Measurements from ENCODE around the gene RIMS4.

RIMS4 gene

GRCh38 chr20:44742304-44743079 is 67.9 kb downstream of the RIMS4 start:
- no peak for DNase-seq (ENCODE audit: low read depth)

- DNase-seq (ENCODE audit: low read depth), result no peak
Observed at GRCh38 chr20:44739942-44740341, 70.4 kb downstream of the RIMS4 start.

DNA sequence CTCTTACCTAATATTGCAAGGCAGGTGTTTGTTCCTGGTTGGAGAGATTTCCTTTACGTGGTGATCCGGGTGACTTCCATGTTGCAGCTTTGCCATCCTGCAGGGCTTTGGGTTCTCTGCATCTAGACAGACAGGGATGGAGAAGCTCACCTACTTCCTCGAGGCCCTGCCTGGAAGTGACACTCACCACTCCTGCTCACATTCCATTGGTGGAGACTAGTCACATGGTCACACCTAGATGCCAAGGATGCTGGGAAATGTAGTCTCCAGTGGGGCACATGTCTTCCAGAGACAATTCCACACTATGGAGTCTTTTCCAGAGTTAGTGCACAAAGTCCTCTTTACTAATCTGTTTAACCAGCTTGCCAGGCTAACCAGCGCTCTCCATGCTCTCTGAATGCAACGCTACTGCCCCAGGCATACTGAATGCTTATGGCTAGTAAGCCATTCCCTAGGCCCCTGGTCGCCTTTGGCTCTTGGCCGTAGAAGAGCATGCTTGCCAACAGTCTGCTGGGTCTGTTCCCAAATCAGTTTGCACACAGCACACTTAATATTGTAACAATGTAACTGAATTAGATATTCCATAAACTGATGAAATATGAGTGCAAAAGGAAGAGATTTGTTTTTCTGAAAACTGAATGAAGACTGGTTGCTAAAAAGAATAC is 71.4 kb downstream of the RIMS4 start:
- DNase-seq (ENCODE audit: low read depth), result peak; percentile 23

GRCh38 chr20:44737116-44737515 is 73.2 kb downstream of the RIMS4 start:
- no peak for DNase-seq (ENCODE audit: low read depth)

DNA sequence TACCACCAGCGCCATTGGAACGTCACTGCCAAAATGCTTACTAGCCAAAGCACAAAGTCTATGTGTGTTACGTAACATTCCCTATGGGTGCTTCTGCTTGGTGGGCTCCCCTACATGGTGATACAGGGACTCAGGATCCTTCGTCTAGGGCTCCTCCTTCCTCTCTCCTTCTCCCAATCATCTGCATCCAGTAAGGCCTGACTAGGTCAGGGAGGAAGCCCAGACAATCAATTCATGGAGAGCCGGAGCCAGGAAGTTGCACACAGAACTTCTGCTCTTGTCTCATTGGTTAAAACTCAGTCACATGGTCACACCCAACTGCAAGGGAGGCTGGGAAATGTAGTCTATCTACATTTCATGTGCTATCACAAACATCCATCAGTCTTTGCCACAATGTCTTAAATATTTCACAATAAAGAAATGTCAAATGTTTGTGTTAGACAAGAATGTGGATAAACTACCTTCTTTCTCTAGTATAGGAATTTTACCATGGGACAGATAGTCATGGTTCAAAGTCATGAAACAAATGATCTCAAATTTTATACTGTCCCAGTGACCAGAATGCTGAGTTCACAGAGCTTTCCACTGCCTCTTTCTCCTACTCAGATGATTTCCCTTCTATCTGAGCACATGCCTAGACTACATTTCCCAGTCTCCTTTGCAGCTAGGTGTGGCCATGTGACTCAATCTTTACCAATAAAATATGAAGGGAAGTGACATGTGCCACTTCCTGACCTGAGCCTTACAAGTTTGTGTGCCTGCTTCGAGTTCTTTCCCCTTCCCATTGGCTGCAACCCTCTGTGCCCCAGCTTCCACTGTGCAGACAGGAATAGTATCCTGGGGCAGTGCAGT is 74.0 kb downstream of the RIMS4 start:
- no peak for DNase-seq (ENCODE audit: low read depth)

GRCh38 chr20:44735816-44736169 is 74.6 kb downstream of the RIMS4 start:
- no peak for DNase-seq (ENCODE audit: low read depth)

DNA sequence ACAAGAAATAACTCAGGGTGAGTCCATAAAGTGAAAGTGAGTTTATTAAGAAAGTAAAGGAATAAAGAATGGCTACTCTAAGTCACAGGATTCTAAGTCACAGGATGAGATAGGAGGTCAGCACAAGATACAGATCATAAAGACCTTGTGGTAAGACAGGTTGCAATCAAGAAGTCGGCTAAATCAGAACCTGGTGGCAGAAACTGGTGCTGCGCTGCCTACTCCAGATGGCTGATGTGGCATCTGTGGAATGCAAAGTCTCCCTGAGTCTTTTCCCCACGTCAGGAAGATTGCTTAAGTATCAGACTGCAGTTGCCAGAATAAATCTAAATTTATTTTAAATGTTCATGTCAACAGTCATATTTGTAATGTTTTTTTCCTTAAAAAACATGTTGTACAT is 75.4 kb downstream of the RIMS4 start:
- DNase-seq (ENCODE audit: low read depth), result no peak

DNA sequence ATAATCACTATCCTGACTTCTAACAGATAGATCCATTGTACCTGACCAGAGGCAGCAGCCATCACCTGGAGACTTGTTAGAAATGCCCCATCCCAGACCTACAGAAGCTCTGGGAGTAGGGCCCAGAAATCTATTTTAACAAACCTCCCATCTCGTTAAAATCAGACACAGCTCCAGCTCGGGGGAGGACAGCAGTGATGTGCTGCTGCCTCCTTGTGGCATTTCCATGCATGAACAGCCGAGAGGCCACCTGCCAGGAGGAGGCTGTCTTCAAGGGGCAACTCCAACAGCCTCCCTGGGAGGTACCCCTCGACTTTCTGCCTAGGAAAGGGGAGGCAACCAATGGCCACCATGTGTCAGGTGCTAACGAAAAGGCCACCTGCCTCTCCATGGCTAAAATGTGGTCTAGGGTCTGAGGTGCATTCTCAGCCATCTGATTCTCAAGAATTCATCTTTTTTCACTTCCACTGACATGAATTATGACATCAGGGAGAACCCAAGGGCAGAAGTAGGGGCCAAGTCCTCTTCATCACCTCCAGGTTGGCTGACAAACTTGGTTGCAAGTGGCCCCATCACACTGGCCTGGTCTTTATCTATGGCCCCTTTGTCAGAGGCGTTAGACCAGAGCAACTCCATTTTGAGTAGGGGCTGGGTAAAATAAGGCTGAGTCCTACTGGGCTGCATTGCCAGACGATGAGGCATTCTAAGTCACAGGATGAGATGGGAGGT is 76.8 kb downstream of the RIMS4 start:
- peak; percentile 39 for DNase-seq (ENCODE audit: low read depth)

GRCh38 chr20:44732327-44732726 is 78.0 kb downstream of the RIMS4 start:
- DNase-seq (ENCODE audit: low read depth), result no peak

DNA sequence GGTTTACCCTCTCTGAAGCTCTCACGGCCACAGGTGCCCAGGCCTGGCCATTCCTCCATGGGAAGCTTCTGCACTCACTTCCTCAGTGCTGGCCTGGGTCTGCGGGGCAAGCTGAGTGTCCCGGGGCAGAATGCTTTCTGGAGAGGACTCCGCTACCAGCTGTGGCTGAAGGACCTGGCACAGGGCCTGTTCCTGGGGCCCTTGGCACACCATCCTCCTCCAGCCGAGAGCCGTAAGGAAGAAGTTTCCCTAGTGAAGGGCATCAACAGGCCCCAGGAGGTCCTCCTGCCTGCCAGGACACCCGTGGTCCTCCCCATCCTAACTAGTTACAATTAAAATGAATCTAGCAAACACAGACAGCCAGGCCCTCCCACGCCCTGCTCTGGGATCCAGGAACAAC is 78.7 kb downstream of the RIMS4 start:
- DNase-seq (ENCODE audit: low read depth), result no peak

DNA sequence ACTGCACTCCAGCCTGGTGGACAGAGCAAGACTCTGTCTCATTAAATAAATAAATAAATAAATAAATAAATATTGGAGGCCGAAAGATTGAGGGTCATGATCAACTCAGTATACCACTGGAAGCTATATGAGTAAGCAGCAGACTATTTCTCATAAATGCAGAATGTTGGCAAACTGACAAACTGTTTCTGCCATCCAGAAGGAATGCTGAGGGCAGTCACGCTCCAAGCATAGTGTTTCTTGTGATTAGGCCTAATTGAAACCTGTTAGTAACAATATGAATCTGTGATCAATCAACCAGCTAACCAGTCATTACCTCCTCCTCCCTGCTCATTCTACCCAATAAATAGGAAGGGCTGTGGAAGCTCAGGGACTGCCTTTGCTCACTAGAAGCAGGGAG is 79.9 kb downstream of the RIMS4 start:
- no peak for DNase-seq (ENCODE audit: low read depth)

GRCh38 chr20:44728801-44729443 is 81.4 kb downstream of the RIMS4 start:
- DNase-seq (ENCODE audit: low read depth), result no peak

DNA sequence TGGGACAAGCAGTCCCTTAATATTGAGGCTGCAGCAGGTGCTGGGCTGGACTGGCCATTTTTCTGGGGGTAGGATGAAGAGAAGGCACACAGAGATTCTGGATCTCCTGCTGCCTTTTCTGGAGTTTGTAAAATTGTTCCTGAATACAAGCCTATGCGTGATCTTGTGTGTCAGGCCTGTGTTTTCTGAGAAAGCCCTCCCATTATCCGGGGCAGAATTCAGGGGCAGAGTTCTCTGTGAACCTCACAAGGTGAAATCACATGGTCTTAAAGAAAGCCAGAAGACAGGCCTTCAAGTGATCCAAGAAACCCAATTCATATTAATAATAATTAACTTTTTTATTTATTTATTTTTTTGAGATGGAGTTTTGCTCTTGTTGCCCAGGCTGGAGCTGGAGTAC is 82.7 kb downstream of the RIMS4 start:
- DNase-seq (ENCODE audit: low read depth), result no peak

DNA sequence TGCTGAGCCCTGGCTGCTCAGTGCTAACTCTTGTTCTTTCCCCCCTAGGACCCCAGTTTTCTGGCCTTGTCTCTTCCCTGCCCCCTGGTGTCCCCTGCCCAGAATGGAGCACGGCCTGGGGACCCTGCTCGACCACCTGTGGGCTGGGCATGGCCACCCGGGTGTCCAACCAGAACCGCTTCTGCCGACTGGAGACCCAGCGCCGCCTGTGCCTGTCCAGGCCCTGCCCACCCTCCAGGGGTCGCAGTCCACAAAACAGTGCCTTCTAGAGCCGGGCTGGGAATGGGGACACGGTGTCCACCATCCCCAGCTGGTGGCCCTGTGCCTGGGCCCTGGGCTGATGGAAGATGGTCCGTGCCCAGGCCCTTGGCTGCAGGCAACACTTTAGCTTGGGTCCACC is 83.3 kb downstream of the RIMS4 start:
- no peak for DNase-seq (ENCODE audit: low read depth)

DNA sequence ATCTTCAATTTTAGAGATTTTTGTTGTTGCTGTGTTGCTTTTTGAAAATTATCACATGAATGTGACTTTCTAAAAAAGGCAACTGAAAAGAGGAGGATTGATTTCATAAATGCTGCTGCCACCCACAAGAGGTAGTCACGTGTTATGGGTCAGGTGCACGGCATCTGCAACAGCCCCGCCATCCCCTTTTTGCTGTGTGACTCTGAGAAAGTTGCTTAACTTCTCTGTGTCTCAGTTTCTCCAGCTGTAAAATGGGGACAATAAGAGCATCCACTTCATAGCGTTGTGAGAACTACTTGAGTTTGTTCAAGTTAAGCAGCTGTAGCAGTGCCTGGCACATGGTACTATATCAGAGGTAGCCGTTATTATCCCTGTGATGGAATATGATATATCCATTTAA is 84.5 kb downstream of the RIMS4 start:
- DNase-seq (ENCODE audit: low read depth), result no peak

GRCh38 chr20:44724423-44725091 is 85.8 kb downstream of the RIMS4 start:
- DNase-seq (ENCODE audit: low read depth), result no peak

DNA sequence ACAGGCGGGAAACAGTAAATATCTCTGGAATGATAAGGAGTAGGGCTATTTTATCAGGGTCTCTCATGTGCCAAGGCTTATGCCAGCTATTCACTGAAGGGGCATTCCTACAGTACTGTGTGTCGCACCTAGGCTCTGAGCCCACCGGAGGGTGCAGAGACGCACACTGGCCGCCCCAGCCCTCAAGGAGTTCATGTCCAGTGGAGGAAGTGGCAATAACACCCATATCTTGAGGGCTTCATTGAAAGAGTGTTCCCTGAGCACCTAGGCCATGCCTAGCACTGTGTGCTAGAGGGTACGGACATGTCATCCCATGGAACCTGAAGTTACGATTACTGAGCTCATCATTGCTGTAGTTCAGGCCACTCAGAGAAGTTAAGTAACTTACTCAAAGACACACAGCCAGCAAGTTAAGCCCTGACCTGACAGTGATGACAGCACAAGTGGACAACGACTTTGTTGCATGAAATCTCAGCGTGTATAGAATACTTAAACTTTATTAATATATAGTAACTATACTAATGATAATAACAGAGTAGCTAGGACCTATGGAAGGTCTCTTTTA is 86.5 kb downstream of the RIMS4 start:
- DNase-seq (ENCODE audit: low read depth), result no peak

GRCh38 chr20:44723391-44723790 is 87.0 kb downstream of the RIMS4 start:
- DNase-seq (ENCODE audit: low read depth), result no peak

DNA sequence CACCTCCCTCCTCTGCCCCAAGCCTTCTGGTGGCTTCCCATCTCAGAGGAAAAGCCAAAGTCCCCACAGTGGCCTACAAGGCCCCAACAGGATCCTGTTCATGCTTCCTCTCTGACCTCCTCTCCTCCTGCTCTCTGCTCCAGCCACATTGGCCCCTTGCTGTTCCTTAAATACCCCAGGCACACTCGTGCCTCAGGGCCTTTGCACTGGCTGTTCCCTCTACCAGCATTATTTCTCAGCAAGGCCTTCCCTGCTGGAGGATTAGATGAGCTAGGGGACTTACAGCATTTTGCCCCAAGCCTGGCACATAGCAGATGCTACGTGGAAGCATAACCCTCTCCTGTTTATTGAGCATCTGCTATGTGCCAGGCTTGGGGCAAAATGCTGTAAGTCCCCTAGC is 87.4 kb downstream of the RIMS4 start:
- no peak for DNase-seq (ENCODE audit: low read depth)

- DNase-seq (ENCODE audit: low read depth), result no peak
Observed at GRCh38 chr20:44721785-44722054, 88.6 kb downstream of the RIMS4 start.

All from T follicular helper cell (primary cell).